ENCODE measurements around the gene C19orf25.
"Not testable (repeated sequence)": the region's sequence is repeated elsewhere in the genome, so short reads cannot be mapped to it uniquely, and the experiment has no call there.

The C19orf25 gene

DNA sequence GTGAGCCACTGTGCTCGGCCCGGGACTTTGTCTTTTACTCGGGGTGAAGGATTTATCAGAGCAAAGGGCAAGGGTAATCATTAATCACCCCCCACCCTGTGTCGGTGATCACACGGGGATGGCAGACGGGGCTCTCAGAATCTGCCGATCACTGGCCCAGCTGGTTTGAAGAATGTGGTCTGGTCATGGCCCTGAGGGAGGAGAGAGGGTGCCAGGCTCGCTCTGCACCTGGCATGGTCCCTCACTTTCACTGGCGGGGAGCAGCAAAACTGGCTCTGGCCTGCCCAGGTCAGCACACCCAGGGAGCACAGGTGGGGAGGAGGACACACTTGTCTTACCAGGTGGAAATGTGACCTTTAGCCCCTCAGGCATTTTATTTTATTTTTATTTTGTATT is 22.2 kb upstream of the C19orf25 start:
- intact Hi-C loops (cut with DNase I): no loop called here
- DNase-seq: no peak

DNA sequence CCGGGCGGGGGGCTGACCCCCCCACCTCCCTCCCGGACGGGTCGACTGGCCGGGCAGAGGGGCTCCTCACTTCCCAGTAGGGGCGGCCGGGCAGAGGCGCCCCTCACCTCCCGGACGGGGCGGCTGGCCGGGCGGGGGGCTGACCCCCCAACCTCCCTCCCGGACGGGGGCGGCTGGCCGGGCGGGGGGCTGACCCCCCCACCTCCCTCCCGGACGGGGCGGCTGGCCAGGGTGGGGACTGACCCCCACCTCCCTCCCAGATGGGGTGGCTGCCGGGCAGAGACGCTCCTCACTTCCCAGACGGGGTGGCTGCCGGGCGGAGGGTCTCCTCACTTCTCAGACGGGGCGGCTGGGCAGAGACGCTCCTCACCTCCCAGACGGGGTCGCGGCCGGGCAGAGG is 20.2 kb upstream of the C19orf25 start:
- intact Hi-C loops (cut with DNase I): not testable (repeated sequence)

DNA sequence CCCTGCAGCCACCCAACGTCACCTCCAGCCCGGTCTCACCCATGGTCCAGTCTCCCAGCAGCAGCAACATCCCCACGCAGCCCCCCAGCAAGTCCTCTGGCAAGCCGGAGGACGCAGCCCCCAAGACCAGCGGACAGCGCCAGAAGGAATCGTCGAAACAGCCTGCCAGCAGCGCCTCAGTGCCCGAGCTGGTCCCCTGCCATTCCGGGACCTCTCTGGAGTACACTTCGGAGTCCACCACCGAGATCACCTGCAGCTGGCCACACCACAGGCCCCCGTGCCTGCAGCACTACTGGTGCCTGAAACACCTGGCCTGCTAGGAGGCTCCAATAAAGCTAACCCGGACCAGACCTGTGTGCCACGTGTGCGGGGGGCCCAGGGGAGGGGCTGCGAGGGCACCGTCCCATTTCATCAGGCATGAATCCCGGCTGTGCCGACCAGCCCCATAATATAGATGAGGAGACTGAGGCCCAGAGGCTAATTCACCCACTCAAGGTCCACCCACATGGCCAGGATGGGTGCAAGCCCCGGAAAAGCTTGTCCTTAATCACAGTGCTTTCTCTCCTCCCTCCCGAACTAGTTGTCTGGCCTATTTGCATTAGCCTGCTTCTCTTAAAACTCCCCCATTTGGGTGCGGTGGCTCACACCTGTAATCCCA is 18.7 kb upstream of the C19orf25 start:
- intact Hi-C loops (cut with DNase I): no loop called here
- no peak for DNase-seq

More for the DNA sequence above, 20.2 kb upstream of the C19orf25 start:
- DNase-seq: not testable (repeated sequence)

DNA sequence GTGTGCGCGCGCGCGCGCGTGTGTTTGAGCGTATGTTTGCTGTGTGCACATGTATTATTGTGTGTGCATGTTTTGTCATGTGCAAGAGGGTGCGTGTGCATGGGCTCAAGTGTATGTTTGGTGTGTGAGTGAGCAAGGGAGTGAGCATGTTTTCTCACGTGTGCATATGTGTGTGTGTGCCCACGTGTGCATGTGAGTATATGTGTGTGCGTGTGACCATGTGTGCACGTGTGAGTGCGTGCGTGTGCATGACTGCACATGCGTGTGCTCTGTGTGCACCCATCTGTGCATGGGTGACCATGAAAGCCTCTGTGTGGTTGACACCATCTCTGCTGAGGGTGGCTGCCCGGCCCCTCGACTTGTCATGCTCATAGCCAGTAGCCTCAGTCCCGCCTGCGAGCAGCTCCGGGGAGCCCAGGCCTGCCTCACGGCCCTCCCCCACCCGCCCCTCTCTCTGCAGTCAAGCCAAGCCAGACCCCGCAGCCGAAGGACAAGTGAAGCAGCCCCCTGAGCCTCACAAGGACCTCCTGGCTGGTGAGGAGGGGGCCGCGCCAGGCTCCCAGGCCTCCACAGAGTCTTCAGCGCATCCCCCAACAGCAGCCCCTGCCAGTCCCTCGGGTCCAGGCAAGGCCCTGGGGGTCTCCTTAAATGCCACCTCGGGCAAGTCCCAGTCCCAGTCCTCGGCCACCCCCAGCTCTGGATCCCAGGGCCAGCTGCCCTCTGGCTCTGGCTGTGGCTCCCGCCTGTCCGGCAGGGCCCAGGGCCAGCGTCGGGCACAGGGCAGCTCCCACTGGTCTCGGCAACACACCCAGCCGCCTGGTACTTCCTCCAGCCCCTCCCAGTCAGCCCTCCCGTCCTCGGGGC is 17.9 kb upstream of the C19orf25 start:
- intact Hi-C loops (cut with DNase I): no loop called here
- no peak for DNase-seq

DNA sequence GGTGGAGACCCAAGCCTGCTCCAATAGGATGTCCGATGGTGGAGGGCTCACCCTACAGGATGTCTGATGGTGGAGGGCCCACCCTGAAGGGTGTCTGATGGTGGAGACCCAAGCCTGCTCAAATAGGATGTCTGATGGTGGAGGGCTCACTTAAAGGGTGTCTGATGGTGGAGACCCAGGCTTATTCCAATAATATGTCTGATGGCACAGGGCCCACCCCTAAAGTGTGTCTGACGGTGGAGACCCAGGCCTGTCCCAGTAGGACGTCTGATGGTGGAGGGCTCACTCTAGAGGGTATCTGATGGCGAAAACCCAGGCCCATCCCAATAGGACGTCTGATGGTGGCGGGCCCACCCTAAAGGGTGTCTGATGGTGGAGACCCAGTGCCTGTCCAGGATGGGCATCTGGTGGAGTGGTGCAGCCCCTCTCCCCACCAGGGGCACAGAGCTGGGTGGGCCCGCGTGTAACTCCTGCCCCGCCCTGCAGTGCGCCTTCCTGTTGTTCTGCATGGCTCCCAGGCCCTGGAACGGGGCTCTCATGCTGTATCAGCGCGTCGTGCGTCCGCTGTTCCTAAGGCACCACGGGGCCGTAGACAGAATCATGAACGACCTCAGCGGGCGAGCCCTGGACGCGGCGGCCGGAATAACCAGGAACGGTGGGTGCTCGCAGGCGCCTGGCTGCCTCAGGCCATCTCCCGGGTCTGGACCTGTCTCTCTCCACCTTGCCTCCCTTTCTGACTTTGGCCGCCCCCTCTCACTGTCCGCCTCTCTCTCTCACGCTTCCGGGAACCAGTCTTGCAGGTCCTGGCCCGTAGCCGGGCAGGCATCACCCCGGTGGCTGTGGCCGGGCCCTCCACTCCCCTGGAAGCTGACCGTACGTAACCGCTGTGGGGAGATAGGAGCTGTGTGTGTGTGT is 17.0 kb upstream of the C19orf25 start:
- intact Hi-C loops (cut with DNase I): no loop called here
- no peak for DNase-seq

DNA sequence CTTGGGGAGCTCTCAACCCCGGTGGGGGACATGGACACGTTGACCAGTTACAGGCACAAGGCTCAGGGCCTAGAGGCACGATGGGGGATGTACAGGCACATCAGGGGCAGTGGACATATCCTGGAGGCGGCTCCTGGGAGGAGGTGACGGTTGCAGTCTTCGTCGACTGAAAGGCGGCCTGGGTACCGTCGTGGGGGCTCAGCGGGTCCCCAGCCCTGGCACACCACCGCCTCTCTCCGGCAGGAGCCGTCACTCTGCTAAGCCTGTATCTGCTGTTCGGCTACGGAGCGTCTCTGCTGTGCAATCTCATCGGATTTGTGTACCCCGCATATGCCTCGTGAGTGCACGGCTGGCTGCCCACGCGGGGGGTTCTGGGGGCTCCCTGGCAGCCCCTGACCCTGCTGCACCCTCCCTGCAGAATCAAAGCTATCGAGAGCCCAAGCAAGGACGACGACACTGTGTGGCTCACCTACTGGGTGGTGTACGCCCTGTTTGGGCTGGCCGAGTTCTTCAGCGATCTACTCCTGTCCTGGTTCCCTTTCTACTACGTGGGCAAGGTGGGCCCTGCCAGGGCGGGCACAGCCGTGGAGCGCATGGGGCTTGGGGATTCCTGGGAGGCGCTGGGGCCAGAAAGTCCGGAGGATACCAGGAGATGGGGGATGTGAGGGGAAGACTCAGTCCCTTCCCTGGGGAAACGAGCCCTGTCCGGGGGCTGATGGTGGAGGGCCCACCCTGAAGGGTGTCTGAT is 16.2 kb upstream of the C19orf25 start:
- DNase-seq: no peak
- intact Hi-C loops (cut with DNase I): no loop called here

DNA sequence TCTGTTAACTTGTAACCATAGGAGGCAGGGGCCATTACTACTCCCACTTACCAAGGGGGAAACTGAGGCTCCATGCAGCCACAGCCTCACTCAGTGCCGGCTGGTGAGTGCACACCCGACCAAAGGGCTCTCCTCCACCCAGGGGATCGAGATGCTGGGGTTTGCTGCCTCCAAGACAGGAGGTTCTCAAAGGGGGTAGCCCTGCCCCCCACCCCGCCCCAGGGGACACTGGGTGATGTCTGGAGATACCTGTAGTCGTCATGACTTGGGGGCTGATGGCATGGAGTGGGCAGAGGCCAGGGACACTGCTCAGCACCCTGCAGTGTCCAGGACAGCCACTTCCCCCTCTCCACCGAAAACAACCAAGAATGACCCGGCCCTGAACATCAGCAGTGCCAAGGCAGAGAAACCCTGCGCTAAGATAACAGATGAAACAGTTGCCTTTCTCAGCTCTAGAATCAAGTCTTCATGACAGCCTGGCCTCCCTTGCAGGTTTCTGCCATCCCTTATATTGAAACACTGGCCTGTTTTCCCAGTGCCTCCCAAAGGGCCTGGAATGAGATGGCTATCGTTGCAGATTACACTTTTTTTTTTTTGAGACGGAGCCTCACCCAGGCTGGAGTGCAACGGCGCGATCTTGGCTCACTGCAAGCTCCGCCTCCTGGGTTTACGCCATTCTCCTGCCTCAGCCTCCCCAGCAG is 15.2 kb upstream of the C19orf25 start:
- intact Hi-C loops (cut with DNase I): no loop called here

DNA sequence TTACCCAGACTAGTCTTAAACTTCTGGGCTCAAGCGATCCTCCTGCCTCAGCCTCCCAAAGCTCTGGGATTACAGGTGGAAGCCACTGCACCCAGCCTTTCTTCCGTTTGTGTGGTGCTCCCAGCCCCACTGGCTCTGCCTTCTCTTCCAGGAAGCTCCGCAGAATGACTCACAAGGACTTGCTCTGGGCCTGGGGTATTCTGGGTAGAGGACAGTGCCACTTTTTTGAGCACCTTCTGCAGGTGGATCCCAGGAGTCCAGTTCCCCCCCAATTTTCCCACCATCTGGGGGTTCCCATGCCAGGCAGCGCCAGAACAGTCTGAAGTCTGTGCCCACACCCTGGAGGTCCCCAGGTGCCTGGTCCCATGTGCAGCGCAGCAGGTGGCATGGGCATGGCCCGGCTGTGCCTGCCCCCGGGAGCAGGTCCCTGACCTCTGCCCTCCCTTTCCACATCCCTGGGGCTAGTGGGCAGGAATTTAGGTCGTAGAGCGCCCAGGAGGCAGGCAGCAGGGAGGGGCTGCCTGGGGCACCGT is 13.5 kb upstream of the C19orf25 start:
- DNase-seq: no peak
- intact Hi-C loops (cut with DNase I): no loop called here

More for the DNA sequence above, 15.2 kb upstream of the C19orf25 start:
- no peak for DNase-seq

DNA sequence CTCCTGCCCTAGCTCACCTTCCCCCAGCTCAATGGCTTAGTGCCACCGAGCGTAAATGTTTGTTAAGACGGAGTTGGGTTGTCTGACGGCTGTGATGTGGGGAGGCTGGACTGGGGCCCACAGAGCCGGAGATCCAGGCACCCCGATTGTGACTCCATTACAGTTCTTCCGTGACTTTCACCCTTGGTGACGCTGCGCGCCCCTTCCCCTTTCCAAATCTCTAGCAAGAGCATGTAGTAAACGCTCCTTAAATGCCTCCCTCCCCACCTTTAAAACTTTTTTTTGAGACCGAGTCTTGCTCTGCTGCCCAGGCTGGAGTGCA is 12.8 kb upstream of the C19orf25 start:
- intact Hi-C loops (cut with DNase I): loop anchor here (2.0 kb wide), 1 partner anchor 17 kb away; no protein-coding TSS in a partner anchor

DNA sequence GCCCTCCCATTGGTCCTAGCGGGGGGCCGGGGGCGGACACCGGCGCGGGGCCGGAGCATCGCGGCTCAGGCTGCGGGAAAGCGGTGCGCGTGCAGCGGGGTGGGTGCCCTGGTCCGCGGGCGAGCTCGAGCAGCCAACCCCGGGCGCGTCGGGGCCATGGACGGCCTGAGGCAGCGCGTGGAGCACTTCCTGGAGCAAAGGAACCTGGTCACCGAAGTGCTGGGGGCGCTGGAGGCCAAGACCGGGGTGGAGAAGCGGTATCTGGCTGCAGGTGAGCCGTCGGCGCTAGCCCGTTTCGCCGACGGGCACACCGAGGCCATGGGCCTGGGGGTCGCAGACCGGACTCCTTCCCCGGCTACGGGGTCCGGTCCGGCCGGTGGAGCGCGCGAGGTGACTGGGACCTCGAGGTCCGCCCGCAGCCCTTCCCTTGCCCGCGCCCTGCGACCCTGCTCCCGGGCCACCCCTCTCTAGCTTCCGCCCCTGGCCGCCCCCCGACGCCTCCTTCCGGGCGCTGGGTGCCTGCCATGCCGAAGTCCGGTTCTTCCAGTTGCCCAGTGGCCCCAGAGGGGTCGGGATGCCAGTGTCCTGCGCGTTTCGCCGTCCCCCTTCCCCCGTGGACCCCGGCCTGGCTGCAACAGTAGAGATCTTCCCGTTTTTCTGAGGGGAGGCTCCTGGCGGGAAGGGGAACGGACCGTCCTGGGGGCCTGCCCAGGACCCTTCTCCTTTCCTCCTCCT is 12.3 kb upstream of the C19orf25 start, which contains the start of gene REEP6:
TSS of gene REEP6 (plus strand) at position 68 of the 735 bp plus-strand sequence. CDS start at position 157, 89 bp downstream.
- DNase-seq: no peak

More for the DNA sequence above, 12.8 kb upstream of the C19orf25 start:
- no peak for DNase-seq

DNA sequence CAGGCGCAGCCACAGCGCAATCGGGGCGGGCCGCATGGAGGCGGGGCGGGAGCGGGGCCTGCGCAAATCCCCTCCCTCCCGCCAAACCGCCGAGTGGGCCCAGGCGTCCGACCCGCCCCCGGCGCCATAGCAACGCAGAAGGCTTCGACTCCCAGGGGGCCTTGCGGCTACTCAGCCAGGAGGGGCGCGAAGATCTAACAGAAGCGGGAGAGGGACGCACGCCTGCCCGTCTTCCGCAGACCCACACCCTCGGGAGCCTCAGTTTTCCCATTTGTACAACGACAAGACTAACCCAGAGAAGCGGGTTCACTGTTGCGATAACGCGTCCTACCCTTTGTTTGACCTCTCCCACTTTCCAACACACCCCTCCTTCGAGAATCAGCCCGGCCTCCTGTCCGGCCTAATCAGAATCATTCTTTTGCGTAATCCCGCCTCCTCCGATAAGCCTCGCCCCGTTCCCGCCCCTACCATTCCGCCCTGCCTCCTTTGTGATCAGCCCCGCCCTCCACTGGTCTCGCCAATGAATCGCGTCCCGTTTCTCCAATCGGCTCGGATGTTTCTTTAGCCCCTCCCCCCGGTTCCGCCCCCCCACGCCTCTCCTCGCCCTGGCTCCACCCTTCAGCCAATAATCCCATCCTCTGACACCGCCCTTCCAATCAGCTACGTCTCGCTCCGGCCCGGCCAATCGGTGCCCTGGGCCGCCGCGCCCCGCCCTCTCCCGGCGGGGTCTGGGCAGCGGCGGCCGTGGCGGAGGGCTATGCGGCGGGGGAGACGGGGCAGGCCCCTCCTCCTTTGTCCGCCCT is 11.5 kb upstream of the C19orf25 start, which contains the start of gene PCSK4:
TSS of gene PCSK4 (minus strand) at position 40 of the 803 bp plus-strand sequence. CDS start at position 36, 4 bp downstream.
- DNase-seq: peak; percentile 95 to 100 (median 99)
- intact Hi-C loops (cut with DNase I): loop anchor here (2.0 kb wide), 1 partner anchor 18 kb away; no protein-coding TSS in a partner anchor

More for the DNA sequence above, 12.3 kb upstream of the C19orf25 start, which contains the start of gene REEP6:
- intact Hi-C loops (cut with DNase I): loop anchor here (2.0 kb wide), 1 partner anchor 18 kb away; no protein-coding TSS in a partner anchor

DNA sequence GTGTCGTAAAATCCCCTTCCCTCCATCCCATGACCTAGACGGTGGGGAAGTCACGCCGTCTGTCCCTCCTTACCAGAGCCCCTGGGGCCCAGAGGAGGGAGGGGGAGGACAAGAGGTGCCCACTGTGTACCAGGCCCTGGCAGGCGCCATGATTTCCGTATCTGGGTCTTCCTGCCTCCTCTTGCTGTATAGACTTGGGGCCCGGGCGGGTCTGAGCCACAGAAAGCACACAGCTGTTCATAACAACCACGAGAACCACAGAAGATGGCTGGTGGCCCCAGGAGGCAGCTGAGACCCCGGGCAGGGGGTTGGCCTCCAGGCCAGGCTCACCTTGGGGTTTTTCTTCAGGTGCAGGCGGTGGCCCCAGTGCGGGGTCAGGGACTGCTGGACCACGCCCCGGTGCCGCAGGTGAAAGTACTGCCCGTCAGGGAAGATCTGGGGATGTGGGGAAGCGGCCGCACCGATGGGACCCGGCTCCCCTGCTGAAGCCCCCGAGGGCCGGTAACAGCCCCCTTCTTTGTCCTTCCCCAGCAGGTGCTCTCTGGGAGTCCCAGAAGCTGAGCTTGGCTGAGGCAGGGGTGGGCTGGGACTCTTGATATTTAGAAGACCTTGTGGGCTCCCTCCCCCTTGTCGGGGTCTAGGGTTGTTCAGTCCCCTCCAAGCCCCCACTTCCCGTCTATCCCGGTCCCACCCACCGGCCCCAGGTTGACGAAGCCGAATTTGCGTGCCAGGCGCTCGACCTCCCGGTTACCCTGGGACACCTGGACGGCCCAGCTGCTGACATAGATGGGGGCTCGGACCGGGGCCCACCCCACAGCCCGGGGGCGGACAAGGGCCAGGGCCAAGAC is 10.7 kb upstream of the C19orf25 start:
- intact Hi-C loops (cut with DNase I): loop anchor here (2.0 kb wide), 1 partner anchor 19 kb away; no protein-coding TSS in a partner anchor
- no peak for DNase-seq

DNA sequence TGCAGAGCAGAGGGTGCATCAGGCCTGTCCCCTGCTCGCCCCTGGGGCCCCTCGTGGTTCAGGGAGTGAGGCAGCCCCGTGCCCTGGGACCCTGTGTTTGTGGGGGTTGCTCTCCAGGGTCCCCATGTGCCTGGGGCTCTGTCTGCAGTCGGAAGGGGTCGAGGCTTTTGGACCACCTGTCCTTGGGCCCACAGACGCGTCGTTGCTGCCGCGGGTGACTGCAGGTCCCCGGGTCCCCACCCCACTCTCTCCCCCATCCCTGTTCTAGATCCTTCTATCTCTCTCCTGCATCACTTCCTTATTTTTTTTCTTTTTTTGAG is 9.2 kb upstream of the C19orf25 start:
- intact Hi-C loops (cut with DNase I): no loop called here
- DNase-seq: no peak

DNA sequence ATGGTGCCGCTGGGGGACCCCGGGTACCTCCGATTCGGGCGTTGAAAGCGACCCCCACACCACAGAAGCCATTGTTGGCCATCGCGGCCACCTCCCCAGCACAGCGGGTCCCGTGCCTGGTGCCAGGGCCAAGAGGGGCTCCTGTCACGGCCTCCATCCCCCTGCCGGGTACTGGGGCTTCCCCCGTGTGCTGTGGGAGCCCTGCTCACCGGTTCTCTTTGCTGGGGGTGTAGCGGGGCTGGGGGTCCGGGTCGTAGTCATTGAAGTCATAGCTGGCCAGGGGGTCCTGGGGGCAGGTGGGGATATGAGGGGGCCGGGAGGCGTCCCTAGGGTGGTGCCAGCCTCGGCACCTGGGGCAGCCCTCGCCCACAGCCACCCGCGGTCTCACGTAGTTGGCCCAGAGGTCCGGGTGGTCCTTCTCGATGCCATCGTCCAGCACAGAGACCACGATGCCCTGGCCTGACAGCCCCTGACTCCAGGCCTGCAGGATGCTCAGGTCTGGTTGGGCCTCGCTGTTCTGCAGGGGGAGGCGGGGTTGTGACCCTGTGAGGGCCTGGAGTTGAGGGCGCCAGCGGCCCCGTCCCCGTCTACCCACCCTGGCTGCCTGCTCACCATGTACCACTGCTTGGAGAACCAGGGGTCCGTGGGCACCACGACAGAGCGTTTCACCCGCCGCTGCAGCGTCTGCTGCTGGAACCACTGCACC is 8.7 kb upstream of the C19orf25 start:
- intact Hi-C loops (cut with DNase I): no loop called here
- no peak for DNase-seq
